SHP77 treated with DMSO at 0.1 percent for 48 hours (cell line): ENCODE measurements around the gene RNF213.
"Not testable (repeated sequence)": the region's sequence is repeated elsewhere in the genome, so short reads cannot be mapped to it uniquely, and the experiment has no call there.

Source experiments
- DNase-seq: peaks from one replicate; lab custom pipeline; 2025; lab: John Stamatoyannopoulos, UW

Gene RNF213

GRCh38 chr17:80224683-80225082, 36.0 kb upstream of the RNF213 start:
- DNase-seq = no peak

DNA sequence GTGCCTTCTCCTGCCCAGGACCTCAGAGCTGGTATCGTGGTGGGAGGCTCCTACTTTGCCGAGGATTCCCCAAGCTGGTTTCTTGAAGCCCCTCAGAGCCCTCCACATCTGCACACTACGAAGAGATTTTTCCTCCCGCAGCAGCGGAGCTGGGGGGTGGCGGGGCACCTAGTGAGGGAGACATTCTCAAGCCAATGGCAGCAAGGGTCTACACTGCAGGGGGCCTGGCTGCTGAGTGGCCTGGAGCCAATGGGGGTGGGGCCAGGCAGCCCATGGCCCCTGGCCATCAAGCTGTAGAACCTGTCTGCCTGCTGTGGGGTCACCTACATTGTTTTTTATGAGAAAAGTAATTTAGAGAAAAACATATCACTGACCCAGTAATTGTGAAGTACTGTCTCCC, 35.4 kb upstream of the RNF213 start:
- no peak for DNase-seq

DNA sequence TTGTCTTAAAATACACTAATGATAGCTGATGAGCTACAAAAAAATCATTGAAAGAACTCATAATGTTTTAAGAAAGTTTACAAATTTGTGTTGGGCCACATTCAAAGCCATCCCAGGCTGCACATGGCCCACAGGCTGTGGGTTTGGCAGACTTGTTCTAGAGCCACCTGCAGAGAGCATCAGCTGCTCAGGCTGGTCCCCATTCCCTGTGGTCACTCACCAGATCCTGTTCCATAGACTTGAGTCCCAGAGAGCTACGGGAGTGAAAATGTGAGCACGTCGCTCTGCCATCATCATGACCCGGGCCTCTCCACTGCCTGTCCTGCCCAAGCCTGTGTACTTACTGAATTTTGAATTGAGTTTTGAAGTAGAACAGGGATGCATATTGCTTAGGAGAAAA, 33.5 kb upstream of the RNF213 start:
- DNase-seq = no peak

GRCh38 chr17:80227666-80228065, 33.0 kb upstream of the RNF213 start:
- DNase-seq = no peak

- no peak for DNase-seq
These were observed 32.2 kb upstream of the RNF213 start for GRCh38 chr17:80228477-80228876.

DNA sequence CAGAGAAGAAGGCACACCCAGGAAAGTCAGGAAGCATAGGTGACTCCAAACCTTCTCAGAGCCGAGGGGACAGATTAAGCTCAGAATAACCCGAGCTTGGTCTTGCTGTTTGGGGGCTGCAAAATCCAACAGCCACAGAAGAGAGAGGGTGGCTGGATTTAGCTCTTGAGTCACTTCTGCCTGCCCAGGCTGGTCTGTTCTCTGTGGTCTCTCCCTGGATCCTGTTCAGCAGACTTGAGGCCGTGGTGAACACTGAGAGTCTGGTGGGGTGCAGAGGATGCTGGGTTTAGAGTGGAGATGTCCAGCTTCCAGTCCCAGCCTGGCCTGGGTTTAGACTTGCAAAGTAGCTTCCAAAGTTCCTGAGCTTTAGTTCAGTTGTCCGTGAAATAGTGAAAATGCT, 31.6 kb upstream of the RNF213 start:
- DNase-seq = no peak

GRCh38 chr17:80232438-80232837, 28.2 kb upstream of the RNF213 start:
- DNase-seq = no peak

DNA sequence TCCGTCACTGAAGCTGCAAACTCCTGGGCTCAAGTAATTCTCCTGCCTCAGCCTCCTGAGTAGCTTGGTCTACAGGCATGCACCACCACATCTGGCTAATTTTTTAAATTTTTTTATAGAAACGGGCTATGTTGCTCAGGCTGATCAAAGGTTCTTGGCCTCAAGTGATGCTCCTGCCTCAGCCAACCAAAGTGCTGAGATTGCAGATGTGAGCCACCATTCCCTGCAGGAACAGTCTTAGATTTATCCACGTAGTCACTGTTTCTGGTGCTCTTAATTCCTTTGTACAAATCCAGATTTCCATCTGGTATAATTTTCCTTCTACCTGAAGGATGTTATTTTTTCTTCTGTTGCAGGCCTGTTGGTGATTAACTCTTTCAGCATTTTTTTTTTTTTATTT, 27.4 kb upstream of the RNF213 start:
- DNase-seq = no peak

DNA sequence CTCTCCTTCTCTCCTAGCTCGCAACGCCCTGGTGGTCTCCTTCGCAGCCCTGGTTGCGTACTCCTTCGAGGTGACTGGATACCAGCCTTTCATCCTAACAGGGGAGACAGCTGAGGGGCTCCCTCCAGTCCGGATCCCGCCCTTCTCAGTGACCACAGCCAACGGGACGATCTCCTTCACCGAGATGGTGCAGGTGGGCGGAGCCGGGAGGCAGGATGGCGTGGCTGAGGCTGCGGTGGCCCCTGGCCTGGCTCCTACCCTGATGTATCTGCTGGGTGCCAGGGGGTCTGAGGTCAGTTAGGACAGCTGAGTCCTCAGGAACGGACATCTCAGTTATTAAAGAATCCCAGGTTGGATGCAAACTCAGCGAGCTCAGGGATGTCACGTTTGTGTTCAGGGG, 23.7 kb upstream of the RNF213 start:
- no peak for DNase-seq

GRCh38 chr17:80237386-80237785, 23.3 kb upstream of the RNF213 start:
- no peak for DNase-seq

DNA sequence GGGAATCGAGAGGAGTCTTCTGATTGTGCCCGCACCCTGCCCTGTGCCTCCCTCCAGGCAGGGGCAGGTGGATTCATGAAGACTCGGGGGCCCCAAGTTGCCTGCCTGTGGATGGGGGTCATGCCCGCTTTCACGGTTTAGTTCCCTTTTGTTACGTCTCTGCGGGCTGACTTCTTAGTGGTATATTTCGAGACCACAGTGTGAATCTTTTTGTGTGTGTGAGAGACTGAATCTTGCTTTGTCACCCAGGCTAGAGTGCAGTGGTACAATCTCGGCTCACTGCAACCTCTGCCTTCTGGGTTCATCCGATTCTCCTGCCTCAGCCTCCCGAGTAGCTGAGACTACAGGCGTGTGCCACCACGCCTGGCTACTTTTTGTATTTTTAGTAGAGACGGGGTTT, 18.1 kb upstream of the RNF213 start:
- DNase-seq = no peak

- no peak for DNase-seq
These were observed 16.9 kb upstream of the RNF213 start for GRCh38 chr17:80243526-80244433.

DNA sequence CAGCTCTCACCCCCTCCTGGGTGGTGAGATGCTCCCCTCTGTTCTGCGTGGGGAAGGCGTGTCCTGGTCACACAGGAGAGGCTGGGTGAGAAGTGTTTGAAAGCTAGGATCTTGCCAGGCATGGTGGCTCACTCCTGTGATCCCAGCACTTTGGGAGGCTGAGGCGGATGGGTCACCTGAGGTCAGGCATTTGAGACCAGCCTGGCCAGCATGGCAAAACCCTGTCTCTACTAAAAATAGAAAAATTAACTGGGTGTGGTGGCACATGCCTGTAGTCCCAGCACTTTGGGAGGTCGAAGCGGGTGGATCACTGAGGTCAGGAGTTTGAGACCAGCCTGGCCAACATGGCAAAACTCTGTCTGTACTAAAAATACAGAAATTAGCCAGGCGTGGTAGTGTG, 16.2 kb upstream of the RNF213 start:
- DNase-seq = not testable (repeated sequence)

GRCh38 chr17:80244871-80245509, 15.7 kb upstream of the RNF213 start:
- no peak for DNase-seq

DNA sequence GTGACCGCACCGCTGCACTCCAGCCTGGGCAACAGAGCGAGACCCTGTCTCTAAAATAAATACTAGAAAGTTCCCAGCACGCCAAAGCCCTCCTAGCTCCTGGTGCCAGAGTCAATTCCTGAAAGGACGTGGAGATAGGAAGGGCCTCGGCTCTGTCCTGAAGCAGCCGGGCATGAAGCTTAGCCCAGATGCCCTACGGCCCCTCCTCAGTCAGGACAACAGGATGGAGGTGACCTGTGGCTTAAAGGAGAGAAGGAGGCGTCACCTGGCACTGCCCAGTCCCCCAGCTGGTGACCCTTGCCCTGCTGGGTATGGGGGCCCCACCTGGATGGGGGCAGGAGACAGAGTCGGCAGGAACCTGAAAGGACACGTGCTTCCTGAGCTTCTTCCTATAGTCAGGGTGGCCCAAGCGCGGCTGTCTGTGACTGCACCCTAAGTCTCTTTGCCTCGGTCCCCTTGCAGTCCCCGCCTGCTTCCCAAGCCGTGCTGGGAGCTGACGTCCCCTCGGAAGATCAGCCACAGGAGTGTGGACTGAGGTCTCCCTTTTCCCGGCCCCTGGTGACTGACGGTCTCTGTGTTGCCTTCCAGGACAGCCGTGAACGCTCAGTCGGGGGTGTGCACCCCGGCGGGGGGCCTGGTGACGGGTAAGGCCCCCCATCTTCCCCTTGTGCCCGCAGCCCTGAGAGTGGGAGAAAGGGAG, 14.9 kb upstream of the RNF213 start:
- no peak for DNase-seq

- DNase-seq = no peak
These were observed 14.4 kb upstream of the RNF213 start for GRCh38 chr17:80246266-80246681.

DNA sequence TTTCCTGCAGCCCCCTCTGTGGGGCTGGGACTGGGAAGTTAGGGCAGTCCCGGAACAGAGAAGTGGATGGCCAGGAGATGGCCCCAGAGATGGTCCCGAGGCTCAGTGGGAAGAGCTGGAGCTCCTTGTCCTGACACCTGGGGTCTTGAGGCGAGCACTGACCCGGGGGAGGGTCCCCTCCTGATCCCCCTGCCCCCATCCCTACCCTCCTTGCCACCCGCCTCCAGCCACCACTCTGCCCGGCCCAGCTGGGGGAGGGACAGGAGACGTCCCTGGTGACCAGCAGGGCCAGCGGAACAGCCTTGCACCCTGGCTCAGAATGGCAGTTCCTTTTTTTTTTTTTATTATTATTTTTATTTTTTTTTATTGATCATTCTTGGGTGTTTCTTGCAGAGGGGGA, 13.9 kb upstream of the RNF213 start:
- no peak for DNase-seq

GRCh38 chr17:80247561-80247960, 13.1 kb upstream of the RNF213 start:
- DNase-seq = no peak

DNA sequence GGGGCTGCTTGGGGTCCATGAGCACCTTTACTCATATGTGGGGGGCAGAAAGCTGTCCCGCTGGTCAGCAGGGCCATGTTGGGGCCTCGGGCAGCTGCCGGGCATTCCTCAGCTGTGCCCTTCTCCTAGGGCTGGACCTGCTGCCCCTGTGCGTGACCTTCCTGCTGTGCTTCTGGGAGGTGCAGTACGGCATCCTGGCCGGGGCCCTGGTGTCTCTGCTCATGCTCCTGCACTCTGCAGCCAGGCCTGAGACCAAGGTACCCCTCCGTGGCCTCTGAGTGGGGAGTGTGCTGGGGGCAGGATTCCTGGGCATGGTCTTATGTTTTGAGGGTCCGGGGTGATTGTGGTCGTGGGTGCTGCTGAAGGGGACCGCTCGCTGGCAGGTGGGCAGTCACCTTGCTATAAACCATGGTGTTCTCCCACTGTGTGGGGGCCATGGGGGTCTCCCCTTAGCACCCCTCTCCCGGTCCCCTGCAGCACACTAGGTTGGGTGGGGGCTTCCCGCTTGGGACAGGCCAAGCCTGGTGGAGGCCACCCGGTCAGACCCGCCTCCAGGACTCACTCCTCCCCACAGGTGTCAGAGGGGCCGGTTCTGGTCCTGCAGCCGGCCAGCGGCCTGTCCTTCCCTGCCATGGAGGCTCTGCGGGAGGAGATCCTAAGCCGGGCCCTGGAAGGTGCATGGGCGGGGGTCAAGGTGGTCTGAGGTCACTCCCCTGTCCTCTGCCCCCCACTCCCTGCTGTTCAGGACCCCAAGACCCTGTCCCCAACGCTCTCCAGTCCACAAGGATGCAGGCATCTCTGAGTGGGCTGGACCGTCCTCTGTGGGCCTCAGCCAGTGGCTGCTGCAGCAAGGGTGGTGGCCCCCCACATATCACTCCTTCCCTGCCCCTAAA, 12.4 kb upstream of the RNF213 start:
- DNase-seq = no peak

DNA sequence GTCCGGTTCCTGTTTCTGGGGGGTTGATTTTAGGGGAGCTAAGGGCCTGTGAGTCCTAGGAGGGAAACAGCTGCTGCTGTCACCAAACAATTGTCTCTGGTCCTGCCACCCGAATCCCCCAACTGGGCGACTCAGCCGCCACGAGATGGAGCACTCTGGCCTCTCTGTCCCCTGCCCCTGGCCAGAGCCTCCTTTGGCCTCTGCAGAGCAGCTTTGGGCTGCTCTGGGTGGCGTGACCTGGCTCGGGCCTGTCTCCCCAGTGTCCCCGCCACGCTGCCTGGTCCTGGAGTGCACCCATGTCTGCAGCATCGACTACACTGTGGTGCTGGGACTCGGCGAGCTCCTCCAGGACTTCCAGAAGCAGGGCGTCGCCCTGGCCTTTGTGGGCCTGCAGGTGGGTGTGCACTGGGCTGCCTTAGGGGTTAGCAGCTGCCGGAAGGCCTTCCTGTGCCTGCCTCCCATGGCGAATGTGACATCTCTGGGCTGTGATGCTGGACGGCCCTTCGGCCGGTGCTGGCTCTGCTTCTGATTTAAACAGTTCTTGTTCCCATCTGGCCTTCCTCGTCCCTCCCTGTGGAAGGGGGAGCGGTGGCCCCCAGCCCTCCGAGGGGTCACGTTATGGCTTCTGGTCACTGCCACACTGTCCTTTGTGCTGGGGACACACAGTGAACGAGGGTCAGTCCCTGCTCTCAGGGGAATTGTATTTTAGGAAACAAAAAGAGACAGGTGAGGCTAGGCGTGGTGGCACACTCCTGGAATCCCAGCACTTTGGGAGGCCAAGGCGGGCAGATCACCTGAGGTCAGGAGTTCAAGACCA, 11.6 kb upstream of the RNF213 start:
- no peak for DNase-seq

GRCh38 chr17:80251966-80252365, 8.7 kb upstream of the RNF213 start:
- DNase-seq = no peak
